HTR-8/SVneo (cell line): ENCODE results near the gene ARL6.
"Not testable (repeated sequence)": the region's sequence is repeated elsewhere in the genome, so short reads cannot be mapped to it uniquely, and the experiment has no call there.

Source experiments
- DNase-seq: peaks from one replicate; pipeline ENCODE4 v3.0.0; 2011; ENCODE audit warnings: low spot score, mixed read lengths; ENCODE audit not compliant: insufficient read length
- FAIRE-seq: peaks from 2 replicates; lab custom pipeline; 2011; peaks lifted over from hg19 to GRCh38; lab: Jason Lieb, UNC

Gene ARL6

GRCh38 chr3:97820780-97821179 lies 56.2 kb downstream of the ARL6 start:
- DNase-seq (no peak), FAIRE-seq (no peak)

- DNase-seq: peak; percentile 13
- FAIRE-seq: no peak
These were observed 56.8 kb downstream of the ARL6 start for GRCh38 chr3:97821287-97821773.

- FAIRE-seq: peak; percentile 81
- peak; percentile 72 for DNase-seq
These were observed 57.3 kb downstream of the ARL6 start, which contains the start of gene CRYBG3 for GRCh38 chr3:97821774-97822358. Gene CRYBG3, plus strand, starts transcription at chr3:97822011. Its CDS starts 196 bp downstream, at chr3:97822207.

GRCh38 chr3:97822359-97822775 lies 57.8 kb downstream of the ARL6 start:
- FAIRE-seq (no peak), DNase-seq (peak; percentile 37)

- FAIRE-seq (no peak), DNase-seq (no peak)
These were observed 58.8 kb downstream of the ARL6 start for GRCh38 chr3:97823046-97824004.

- DNase-seq: no peak
- FAIRE-seq: no peak
These were observed 60.5 kb downstream of the ARL6 start for GRCh38 chr3:97825101-97825500.

GRCh38 chr3:97827741-97828471 lies 63.3 kb downstream of the ARL6 start:
- DNase-seq (no peak), FAIRE-seq (no peak)

- FAIRE-seq (no peak), DNase-seq (no peak)
These were observed 64.6 kb downstream of the ARL6 start for GRCh38 chr3:97829198-97829597.

- FAIRE-seq (no peak), DNase-seq (no peak)
These were observed 66.1 kb downstream of the ARL6 start for GRCh38 chr3:97830638-97831037.

- DNase-seq (no peak), FAIRE-seq (no peak)
These were observed 66.6 kb downstream of the ARL6 start for GRCh38 chr3:97831140-97831539.

- DNase-seq, FAIRE-seq: not testable (repeated sequence)
These were observed 68.6 kb downstream of the ARL6 start for GRCh38 chr3:97833184-97833583.

GRCh38 chr3:97835761-97836160 lies 71.2 kb downstream of the ARL6 start:
- FAIRE-seq: no peak
- DNase-seq: no peak

- FAIRE-seq: no peak
- no peak for DNase-seq
These were observed 73.8 kb downstream of the ARL6 start for GRCh38 chr3:97838393-97838792.

GRCh38 chr3:97839944-97840343 lies 75.4 kb downstream of the ARL6 start:
- DNase-seq (no peak), FAIRE-seq (no peak)

- DNase-seq (no peak), FAIRE-seq (no peak)
These were observed 76.7 kb downstream of the ARL6 start for GRCh38 chr3:97841304-97841703.

- FAIRE-seq (no peak), DNase-seq (no peak)
These were observed 77.4 kb downstream of the ARL6 start for GRCh38 chr3:97841956-97842355.

- DNase-seq (no peak), FAIRE-seq (no peak)
These were observed 84.2 kb downstream of the ARL6 start for GRCh38 chr3:97848779-97849178.
